ENCODE measurements around the gene VEZT. TPM values are rescaled to one million over a fixed set of nuclear protein-coding genes. Genes with fewer than 3 reads are reported as not detected.
"Not testable (repeated sequence)": the region's sequence is repeated elsewhere in the genome, so short reads cannot be mapped to it uniquely, and the experiment has no call there.

The VEZT gene
- total and polyA plus RNA-seq, 7 donors: 19.9 to 114 (median 82.8) TPM

DNA sequence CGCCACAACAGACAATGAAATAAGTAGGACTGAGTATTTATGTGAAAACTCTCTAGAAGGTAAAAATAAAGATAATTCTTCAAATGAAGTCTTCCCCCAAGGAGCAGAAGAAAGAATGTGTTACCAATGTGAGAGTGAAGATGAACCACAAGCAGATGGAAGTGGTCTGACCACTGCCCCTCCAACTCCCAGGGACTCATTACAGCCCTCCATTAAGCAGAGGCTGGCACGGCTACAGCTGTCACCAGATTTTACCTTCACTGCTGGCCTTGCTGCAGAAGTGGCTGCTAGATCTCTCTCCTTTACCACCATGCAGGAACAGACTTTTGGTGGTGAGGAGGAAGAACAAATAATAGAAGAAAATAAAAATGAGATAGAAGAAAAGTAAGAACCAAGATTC lies 82.7 kb downstream of the VEZT start:
- Histone ChIP-seq H3K4me1 (peaks cover 0 to 13% (median 6%) of the 10 kb centered on the region in 4 donors), H3K27ac (no peak overlapping the region), H3K4me3 (no peak overlapping the region), H3K36me3 (peaks cover 4 to 64% (median 16%) of the 10 kb centered on the region in 4 donors), H3K9me3 (no peaks in the 10 kb centered on the region), H3K27me3 (no peaks in the 10 kb centered on the region)
- DNase-seq: no peak
- intact Hi-C loops (cut with DNase I): no loop called here
- TF ChIP-seq POLR2A (IDR thresholded peaks at IDR 0.05): no peak
- TF ChIP-seq, protein P1, sequence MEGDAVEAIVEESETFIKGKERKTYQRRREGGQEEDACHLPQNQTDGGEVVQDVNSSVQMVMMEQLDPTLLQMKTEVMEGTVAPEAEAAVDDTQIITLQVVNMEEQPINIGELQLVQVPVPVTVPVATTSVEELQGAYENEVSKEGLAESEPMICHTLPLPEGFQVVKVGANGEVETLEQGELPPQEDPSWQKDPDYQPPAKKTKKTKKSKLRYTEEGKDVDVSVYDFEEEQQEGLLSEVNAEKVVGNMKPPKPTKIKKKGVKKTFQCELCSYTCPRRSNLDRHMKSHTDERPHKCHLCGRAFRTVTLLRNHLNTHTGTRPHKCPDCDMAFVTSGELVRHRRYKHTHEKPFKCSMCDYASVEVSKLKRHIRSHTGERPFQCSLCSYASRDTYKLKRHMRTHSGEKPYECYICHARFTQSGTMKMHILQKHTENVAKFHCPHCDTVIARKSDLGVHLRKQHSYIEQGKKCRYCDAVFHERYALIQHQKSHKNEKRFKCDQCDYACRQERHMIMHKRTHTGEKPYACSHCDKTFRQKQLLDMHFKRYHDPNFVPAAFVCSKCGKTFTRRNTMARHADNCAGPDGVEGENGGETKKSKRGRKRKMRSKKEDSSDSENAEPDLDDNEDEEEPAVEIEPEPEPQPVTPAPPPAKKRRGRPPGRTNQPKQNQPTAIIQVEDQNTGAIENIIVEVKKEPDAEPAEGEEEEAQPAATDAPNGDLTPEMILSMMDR (IDR thresholded peaks at IDR 0.05): no peak
- no peak for TF ChIP-seq POLR2AphosphoS5 (IDR thresholded peaks at IDR 0.05)
- no peak for TF ChIP-seq EP300 (IDR thresholded peaks at IDR 0.05)
- 89 to 93% methylated on average over 2 of the region's 2 CpGs for WGBS, 2 donors

DNA sequence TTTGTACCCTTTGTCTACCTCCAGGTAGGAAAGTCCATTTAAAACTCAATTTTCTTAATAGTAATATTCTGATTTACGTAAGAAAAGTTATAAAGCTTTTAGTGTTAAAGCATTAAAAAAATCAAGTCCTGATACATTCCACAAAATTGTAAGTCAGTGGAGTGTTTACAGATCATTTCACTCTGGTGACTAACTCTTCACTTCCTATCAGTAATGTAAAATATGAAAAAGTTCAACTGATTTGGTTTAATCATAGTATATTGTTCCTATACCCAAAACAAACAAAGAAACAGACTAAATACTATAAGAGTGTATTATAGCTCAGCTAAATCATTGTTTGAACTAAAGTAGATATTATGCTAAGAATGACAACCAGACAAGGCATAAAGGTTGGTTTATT lies 85.9 kb downstream of the VEZT start:
- 99 to 100% methylated on average over 1 of the region's 1 CpG for WGBS, 2 donors
- Histone ChIP-seq H3K27me3 (no peaks in the 10 kb centered on the region), H3K4me1 (peaks cover 0 to 16% (median 7%) of the 10 kb centered on the region in 4 donors), H3K27ac (no peak overlapping the region), H3K36me3 (peaks cover 0 to 38% (median 6%) of the 10 kb centered on the region in 4 donors), H3K4me3 (no peak overlapping the region), H3K9me3 (no peaks in the 10 kb centered on the region)
- intact Hi-C loops (cut with DNase I): no loop called here
- DNase-seq: no peak
- TF ChIP-seq POLR2A (IDR thresholded peaks at IDR 0.05) (no peak), EP300 (IDR thresholded peaks at IDR 0.05) (no peak)
- TF ChIP-seq, protein P1 (IDR thresholded peaks at IDR 0.05): no peak

DNA sequence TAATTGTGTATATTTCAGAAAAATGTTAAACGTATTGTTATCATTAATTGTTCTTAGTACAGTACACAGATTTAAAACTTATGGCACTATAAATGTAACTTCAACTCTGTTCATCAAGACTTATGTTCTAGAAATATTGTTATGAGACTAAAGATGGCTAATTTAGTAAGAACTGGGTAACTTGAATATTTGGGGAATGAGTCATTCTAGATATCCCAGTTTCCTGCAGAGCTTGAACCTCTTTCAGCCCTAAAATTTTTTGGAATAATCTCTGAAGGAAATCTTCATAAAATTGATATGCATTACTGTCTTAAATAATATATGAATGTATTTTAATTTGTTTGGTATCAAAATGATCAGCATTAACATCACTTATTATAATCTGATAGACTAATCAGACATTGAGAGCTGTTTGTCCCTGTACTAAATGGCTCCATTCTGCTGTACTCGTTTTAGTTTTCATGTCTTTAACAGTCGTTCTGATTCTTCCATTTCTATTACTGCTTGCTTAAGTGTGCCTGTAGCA lies 87.1 kb downstream of the VEZT start:
- TF ChIP-seq POLR2A (IDR thresholded peaks at IDR 0.05) (no peak), POLR2AphosphoS5 (IDR thresholded peaks at IDR 0.05) (no peak), EP300 (IDR thresholded peaks at IDR 0.05) (no peak)
- TF ChIP-seq, protein P1 (IDR thresholded peaks at IDR 0.05): no peak
- DNase-seq: no peak
- Histone ChIP-seq H3K4me1 (peaks cover 0 to 16% (median 7%) of the 10 kb centered on the region in 4 donors), H3K27ac (peak overlapping the region in 1 of 4 donors; percentile 38), H3K27me3 (no peaks in the 10 kb centered on the region), H3K4me3 (no peak overlapping the region), H3K9me3 (no peaks in the 10 kb centered on the region), H3K36me3 (peaks cover 0 to 32% (median 4%) of the 10 kb centered on the region in 4 donors)
- 76 to 87% methylated on average over 3 of the region's 3 CpGs for WGBS, 2 donors
- intact Hi-C loops (cut with DNase I): no loop called here

DNA sequence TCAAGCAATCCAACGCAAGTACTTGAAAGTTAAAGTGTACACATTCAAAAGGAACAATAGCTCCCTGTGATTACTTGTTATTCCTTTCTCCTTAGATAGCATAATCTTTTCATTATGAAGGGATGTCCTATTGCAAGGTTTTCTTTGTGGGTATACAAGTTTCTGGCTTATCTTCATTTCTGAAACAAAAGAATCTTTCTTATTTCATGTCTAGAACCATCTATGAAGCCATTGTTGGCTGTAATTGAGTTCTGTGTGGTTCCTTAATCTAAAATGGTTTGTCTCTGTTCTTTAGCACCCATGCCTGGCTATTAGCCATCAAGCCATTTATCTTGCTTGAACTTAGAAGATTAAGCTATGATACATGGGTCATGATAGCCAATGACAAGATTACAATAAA lies 95.0 kb downstream of the VEZT start:
- intact Hi-C loops (cut with DNase I): no loop called here
- DNase-seq: no peak
- no peak overlapping the region for H3K4me3 ChIP-seq
- H3K27me3 ChIP-seq: no peaks in the 10 kb centered on the region
- H3K27ac ChIP-seq: no peak overlapping the region
- 40 to 71% methylated on average over 1 of the region's 1 CpG for WGBS, 2 donors
- TF ChIP-seq, protein P1 (IDR thresholded peaks at IDR 0.05): no peak
- no peak for TF ChIP-seq EP300 (IDR thresholded peaks at IDR 0.05)
- no peak for TF ChIP-seq POLR2A (IDR thresholded peaks at IDR 0.05)
- TF ChIP-seq POLR2AphosphoS5 (IDR thresholded peaks at IDR 0.05): no peak
- H3K4me1 ChIP-seq: no peaks in the 10 kb centered on the region
- H3K9me3 ChIP-seq: no peaks in the 10 kb centered on the region
- H3K36me3 ChIP-seq: peaks cover 0 to 13% (median 2%) of the 10 kb centered on the region in 4 donors

DNA sequence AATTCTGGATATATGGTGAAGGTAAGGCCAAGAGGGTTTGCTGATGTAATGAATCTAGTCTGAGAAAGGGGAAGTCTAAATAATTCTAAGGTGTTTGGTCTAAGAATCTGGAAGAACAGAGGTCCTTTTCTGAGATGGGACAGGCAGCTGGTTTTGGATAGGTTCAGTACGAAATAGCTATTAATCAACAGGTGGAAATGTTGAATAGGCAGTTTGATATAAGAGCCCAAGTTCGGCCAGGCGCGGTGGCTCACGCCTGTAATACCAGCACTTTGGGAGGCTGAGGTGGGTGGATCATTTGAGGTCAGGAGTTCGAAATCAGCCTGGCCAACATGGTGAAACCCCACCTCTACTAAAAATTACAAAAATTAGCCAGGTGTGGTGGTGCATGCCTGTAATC lies 97.1 kb downstream of the VEZT start:
- H3K27me3 ChIP-seq; H3K27ac ChIP-seq; H3K9me3 ChIP-seq; DNase-seq; H3K4me3 ChIP-seq; H3K36me3 ChIP-seq; H3K4me1 ChIP-seq; intact Hi-C loops (cut with DNase I): not testable (repeated sequence)
- WGBS, 2 donors: 93 to 97% methylated on average over 6 of the region's 6 CpGs
